HepG2 (cell line): ENCODE measurements around the gene WLS. TPM values are rescaled to one million over a fixed set of nuclear protein-coding genes. Genes with fewer than 3 reads are reported as not detected.

Experiments used
- ATAC-seq: fragments of 200-7000 bp; cut with Tn5 transposase; 3 replicates; pipeline ENCODE4 v1.9.1; 2020; ENCODE audit warnings: mild to moderate bottlenecking, moderate library complexity
- BruUV-seq: library from RNA; stranded (reverse); fragments of 400-500 nt; replicated peaks from 2 replicates; lab custom pipeline; 2021; lab: Mats Ljungman, UMichigan
- CTCF ChIA-PET: fragments of 300-600 bp; formaldehyde crosslinking; extraction: SDS; loops from one replicate; lab custom pipeline; 2021; ENCODE audit warnings: low total read pairs, inconsistent platforms, low intra/inter-chr PET ratio; lab: Yijun Ruan, JAX
- POLR2A ChIA-PET: fragments of 350-600 bp; sonication (Branson Sonifier 250); formaldehyde crosslinking; loops from one replicate; lab custom pipeline; 2020; ENCODE audit warnings: antibody characterized with exemption, inconsistent platforms; lab: Yijun Ruan, JAX
- DNase-seq: peaks from one replicate; pipeline ENCODE4 v3.0.0-alpha.2; 2015; ENCODE audit warnings: low spot score
- FAIRE-seq: peaks from 3 replicates; lab custom pipeline; 2011; peaks lifted over from hg19 to GRCh38; lab: Jason Lieb, UNC
- H2AFZ ChIP-seq: one replicate; pipeline ENCODE4 v1.6.1; 2011; ENCODE audit warnings: low read length, inconsistent platforms
- H3K27ac ChIP-seq: fragments of 300-600 bp; 3 replicates; pipeline ENCODE4 v1.8.0; 2011; ENCODE audit warnings: mixed run types, mild to moderate bottlenecking, mixed read lengths, low read length, inconsistent platforms; ENCODE audit not compliant: insufficient read depth; ENCODE audit errors: extremely low read length
- H3K27me3 ChIP-seq, 2 experiments: fragments of 200-600 bp in 1 of 2; 2 replicates in 1 of 2; 3 replicates in 1 of 2; pipeline versions ENCODE4 v1.6.0 to v1.8.0; 2011; ENCODE audit warnings: low read length in 2 of 2, mild to moderate bottlenecking in 2 of 2, moderate library complexity in 2 of 2, inconsistent platforms in 1 of 2; ENCODE audit not compliant: insufficient read depth in 2 of 2, control insufficient read depth in 1 of 2
- H3K36me3 ChIP-seq, 2 experiments: fragments of 200-600 bp in 1 of 2; replicated peaks in 1 of 2; 2 replicates in 1 of 2; 3 replicates in 1 of 2; pipeline versions ENCODE4 v1.5.1 to v1.8.0; 2011; ENCODE audit warnings: low read length in 2 of 2, inconsistent platforms in 1 of 2; ENCODE audit not compliant: insufficient read depth in 2 of 2, control insufficient read depth in 1 of 2
- H3K4me1 ChIP-seq: 2 replicates; pipeline ENCODE4 v1.5.1; 2012; ENCODE audit warnings: low read length, inconsistent platforms; ENCODE audit not compliant: insufficient read depth
- H3K4me2 ChIP-seq: 2 replicates; pipeline ENCODE4 v1.6.0; 2011; ENCODE audit warnings: low read depth, low read length, inconsistent platforms
- H3K4me3 ChIP-seq, 3 experiments: fragments of 200-600 bp in 1 of 3; sonication (generic), shearing (Covaris generic) in 1 of 3; replicated peaks in 1 of 3; 2 replicates each; pipeline ENCODE4 v1.5.1; 2011 to 2016; ENCODE audit warnings: low read length in 3 of 3, inconsistent platforms in 2 of 3, low read depth in 2 of 3, mild to moderate bottlenecking in 2 of 3, control low read depth in 1 of 3, mixed read lengths in 1 of 3; ENCODE audit not compliant: insufficient read depth in 1 of 3
- H3K79me2 ChIP-seq: one replicate; pipeline ENCODE4 v1.6.1; 2011; ENCODE audit warnings: low read length, inconsistent platforms; ENCODE audit not compliant: insufficient read depth
- H3K9ac ChIP-seq: 2 replicates; pipeline ENCODE4 v1.6.0; 2011; ENCODE audit warnings: mild to moderate bottlenecking, low read depth, low read length, inconsistent platforms; ENCODE audit not compliant: insufficient read depth
- H3K9me3 ChIP-seq: 2 replicates; pipeline ENCODE4 v1.5.1; 2012; ENCODE audit warnings: mild to moderate bottlenecking, low read length
- H4K20me1 ChIP-seq: 2 replicates; pipeline ENCODE4 v1.6.0; 2011; ENCODE audit warnings: inconsistent platforms, mild to moderate bottlenecking, low read length, moderate library complexity; ENCODE audit not compliant: insufficient read depth
- BRD4 ChIP-seq: sonication (generic); formaldehyde crosslinking; IDR thresholded peaks from 2 replicates; pipeline ENCODE4 v1.4.0; 2020; ENCODE audit warnings: missing genetic modification reagents
- CBX2 ChIP-seq, 2 experiments: fragments of 200-600 bp in 1 of 2; sonication (generic); formaldehyde crosslinking in 1 of 2; IDR thresholded peaks; 2 replicates each; pipeline versions ENCODE4 v1.7.0 to v1.8.1; 2018 to 2022; ENCODE audit warnings: low read depth in 2 of 2, low read length in 1 of 2, mild to moderate bottlenecking in 1 of 2, missing genetic modification reagents in 1 of 2
- CEBPB ChIP-seq: IDR thresholded peaks from 2 replicates; pipeline ENCODE4 v1.6.1; 2011; ENCODE audit warnings: low read depth, low read length, improper control_type of control experiment, borderline replicate concordance
- CHCHD3 ChIP-seq: sonication (generic); formaldehyde crosslinking; IDR thresholded peaks from 2 replicates; pipeline ENCODE4 v1.8.0; 2022; ENCODE audit warnings: mild to moderate bottlenecking, missing genetic modification reagents, moderate library complexity
- HMG20B ChIP-seq: conservative IDR thresholded peaks from 2 replicates; pipeline ENCODE4 v1.6.1; 2016; ENCODE audit warnings: missing genetic modification reagents, missing compliant biosample characterization
- ZC3H4 ChIP-seq: sonication (generic); formaldehyde crosslinking; IDR thresholded peaks from 2 replicates; pipeline ENCODE4 v1.4.0; 2020; ENCODE audit warnings: missing genetic modification reagents, borderline replicate concordance
- ZKSCAN5 ChIP-seq: sonication (generic); formaldehyde crosslinking; IDR thresholded peaks from 2 replicates; pipeline ENCODE4 v1.5.1; 2020; ENCODE audit warnings: mild to moderate bottlenecking, missing genetic modification reagents
- ZNF180 ChIP-seq: sonication (generic); formaldehyde crosslinking; IDR thresholded peaks from 2 replicates; pipeline ENCODE4 v1.4.0; 2020; ENCODE audit warnings: low read depth, missing genetic modification reagents, borderline replicate concordance
- ZNF577 ChIP-seq: sonication (generic); formaldehyde crosslinking; IDR thresholded peaks from 2 replicates; pipeline ENCODE4 v1.4.0; 2020; ENCODE audit warnings: mild to moderate bottlenecking, low read depth, missing genetic modification reagents, borderline replicate concordance
- ZNF619 ChIP-seq: sonication (generic); formaldehyde crosslinking; IDR thresholded peaks from 2 replicates; pipeline ENCODE4 v1.4.0; 2020; ENCODE audit warnings: mild to moderate bottlenecking, missing genetic modification reagents
- WGBS: methylation state at CpG from one replicate; pipeline ENCODE4 v1.1.6; 2017; ENCODE audit warnings: low lambda C conversion rate; 5-methylcytosine and 5-hydroxymethylcytosine counted together
- in situ Hi-C: cut with HindIII; loops from 2 replicates; pipeline ENCODE4 v1.10.0; 2017; ENCODE audit warnings: low pct_unique_long_range_greater_than_20kb; ENCODE audit not compliant: extremely low pct_ligation_motif_present
- intact Hi-C: fragments of 100-400 bp; cut with micrococcal nuclease; formaldehyde crosslinking; loops from one replicate; pipeline ENCODE4 v1.10.0; 2022; ENCODE audit not compliant: unreplicated experiment
- polyA plus RNA-seq, 8 experiments: library from polyadenylated mRNA; depleted of rRNA in 3 of 8; stranded (reverse) in 7 of 8; unstranded in 1 of 8; fragments of >200 nt; fragmentation: Illumina TruSeq in 4 of 8; extraction: Trizol in 4 of 8; gene quantifications; 2 replicates each; pipeline versions ENCODE4 v1.2.1 to v1.2.3, GENCODE V29; 2011 to 2016; ENCODE audit warnings: low read depth in 4 of 8, missing spikeins in 1 of 8, mixed read lengths in 1 of 8; ENCODE audit not compliant: insufficient read depth in 1 of 8
- total RNA-seq, 5 experiments: library from RNA; depleted of rRNA; stranded (reverse); fragments of >200 nt; fragmentation: Illumina TruSeq; extraction: Trizol; gene quantifications; 2 replicates each; pipeline ENCODE4 v1.2.3, GENCODE V29; 2016; ENCODE audit warnings: low read depth in 1 of 5

The WLS gene
- total and polyA plus RNA-seq, 2 of the 13 experiments (the other 11 are each of a cell fraction or from before 2014, with no cell fraction given) = not detected

- no peak for FAIRE-seq
- no peak overlapping the region for H3K4me2 ChIP-seq
- in situ Hi-C loops = no loop called here
- ATAC-seq = no peak
- no TSS peak for BruUV-seq
- no peak for DNase-seq
- H3K9me3 ChIP-seq = no peaks in the 10 kb centered on the region
- ChIA-PET POLR2A (no interaction called here), CTCF (no interaction called here)
- intact Hi-C loops = no loop called here
- WGBS = 2% methylated on average over 3 of the region's 3 CpGs
- no peaks in the 10 kb centered on the region; a peak in 1 of 5 replicates for H3K27me3 ChIP-seq
- H3K79me2 ChIP-seq = no peaks in the 10 kb centered on the region
- no peak overlapping the region for H3K9ac ChIP-seq
- H4K20me1 ChIP-seq = no peaks in the 10 kb centered on the region
- no peak overlapping the region for H2AFZ ChIP-seq
- H3K36me3 ChIP-seq = no peaks in the 10 kb centered on the region
- no peaks in the 10 kb centered on the region for H3K4me1 ChIP-seq
- no peak overlapping the region for H3K4me3 ChIP-seq
- no peak overlapping the region for H3K27ac ChIP-seq
- no peak for TF ChIP-seq CHCHD3
- TF ChIP-seq ZNF619 (CRISPR knock-in tag) = no peak
- TF ChIP-seq HMG20B (CRISPR knock-in tag) = no peak
- peak; percentile 35 for TF ChIP-seq CEBPB
- no peak for TF ChIP-seq ZKSCAN5
- no peak for TF ChIP-seq ZNF180 (CRISPR knock-in tag)
Observed at GRCh38 chr1:68255301-68255700, 23.0 kb upstream of the WLS start.

- CTCF ChIA-PET = no interaction called here
- FAIRE-seq = no peak
Observed at GRCh38 chr1:68254667-68255226, 22.4 kb upstream of the WLS start.

More at GRCh38 chr1:68254667-68255226, 22.4 kb upstream of the WLS start:
- WGBS = 5% methylated on average over 3 of the region's 3 CpGs
- Histone ChIP-seq H3K9ac (no peak overlapping the region), H3K4me3 (no peak overlapping the region), H3K36me3 (no peaks in the 10 kb centered on the region), H3K9me3 (no peaks in the 10 kb centered on the region), H3K27me3 (no peaks in the 10 kb centered on the region; a peak in 1 of 5 replicates), H3K27ac (no peak overlapping the region), H3K4me2 (no peak overlapping the region), H2AFZ (no peak overlapping the region), H3K79me2 (no peaks in the 10 kb centered on the region), H4K20me1 (no peaks in the 10 kb centered on the region), H3K4me1 (no peaks in the 10 kb centered on the region)
- TF ChIP-seq ZNF577 (CRISPR knock-in tag) (no peak), CBX2 (IDR thresholded peaks at IDR 0.05; ENCODE audit: low read depth, low read length) (no peak), CBX2 (CRISPR knock-in tag; IDR thresholded peaks at IDR 0.05; ENCODE audit: low read depth) (no peak), ZC3H4 (no peak), BRD4 (CRISPR knock-in tag) (no peak)
- intact Hi-C loops (no loop called here), in situ Hi-C loops (no loop called here)
- POLR2A ChIA-PET = no interaction called here
- DNase-seq = no peak
- no TSS peak for BruUV-seq
- ATAC-seq = no peak
